GM21526 (cell line): ENCODE results near the gene THADA.
"Not testable (repeated sequence)": the region's sequence is repeated elsewhere in the genome, so short reads cannot be mapped to it uniquely, and the experiment has no call there.

ENCODE experiments used
- ATAC-seq: cut with Tn5 transposase; IDR thresholded peaks from one replicate; pipeline ENCODE4 v1.9.1; 2021; ENCODE audit warnings: moderate library complexity; ENCODE audit not compliant: unreplicated experiment, low FRiP score

THADA gene

GRCh38 chr2:43417300-43417699, 178.5 kb downstream of the THADA start:
- no peak for ATAC-seq

- ATAC-seq, result no peak
These were observed 180.2 kb downstream of the THADA start for GRCh38 chr2:43415592-43415991.

- no peak for ATAC-seq
These were observed 181.2 kb downstream of the THADA start for GRCh38 chr2:43414586-43415135.

GRCh38 chr2:43414033-43414432, 181.8 kb downstream of the THADA start:
- ATAC-seq, result no peak

- no peak for ATAC-seq
These were observed 183.6 kb downstream of the THADA start for GRCh38 chr2:43412114-43412753.

- no peak for ATAC-seq
These were observed 185.7 kb downstream of the THADA start for GRCh38 chr2:43410055-43410604.

GRCh38 chr2:43408407-43409160, 187.3 kb downstream of the THADA start:
- ATAC-seq, result peak; percentile 68

- ATAC-seq, result peak; percentile 37
These were observed 187.9 kb downstream of the THADA start for GRCh38 chr2:43407935-43408334.

- no peak for ATAC-seq
These were observed 189.1 kb downstream of the THADA start for GRCh38 chr2:43406651-43407279.

GRCh38 chr2:43405829-43406228, 190.0 kb downstream of the THADA start:
- no peak for ATAC-seq

GRCh38 chr2:43402452-43402937, 193.3 kb downstream of the THADA start:
- peak; percentile 62 for ATAC-seq

- peak; percentile 77 for ATAC-seq
These were observed 193.8 kb downstream of the THADA start for GRCh38 chr2:43402002-43402401.

- no peak for ATAC-seq
These were observed 195.3 kb downstream of the THADA start for GRCh38 chr2:43400508-43400907.

GRCh38 chr2:43399515-43400264, 196.1 kb downstream of the THADA start:
- ATAC-seq, result no peak

- no peak for ATAC-seq
These were observed 196.7 kb downstream of the THADA start for GRCh38 chr2:43399098-43399497.

GRCh38 chr2:43397821-43398220, 198.0 kb downstream of the THADA start:
- no peak for ATAC-seq

GRCh38 chr2:43397411-43397810, 198.4 kb downstream of the THADA start:
- ATAC-seq, result no peak

- not testable (repeated sequence) for ATAC-seq
These were observed 199.5 kb downstream of the THADA start for GRCh38 chr2:43396344-43396743.

- ATAC-seq, result no peak
These were observed 201.9 kb downstream of the THADA start for GRCh38 chr2:43393918-43394317.

GRCh38 chr2:43391878-43392215, 204.0 kb downstream of the THADA start:
- ATAC-seq, result no peak
